CD14-positive monocyte (primary cell): Measurements from ENCODE around the gene PA2G4. TPM values are rescaled to one million over a fixed set of nuclear protein-coding genes. Genes with fewer than 3 reads are reported as not detected.

Experiments
- DNase-seq, 3 donors: peaks; one replicate each; pipeline ENCODE4 v3.0.0-alpha.2; 2011 to 2022
- H2AFZ ChIP-seq: 2 replicates; pipeline ENCODE4 v1.6.0; 2012; ENCODE audit warnings: mild to moderate bottlenecking, low read depth, low read length, inconsistent platforms; ENCODE audit not compliant: insufficient read depth, poor library complexity, severe bottlenecking
- H3K27ac ChIP-seq, 2 donors: 1 replicate in 1 of 2; 2 replicates in 1 of 2; pipeline ENCODE4 v1.5.1; 2012 to 2013; ENCODE audit warnings: low read length in 2 of 2, control low read depth in 1 of 2, inconsistent platforms in 1 of 2, low read depth in 1 of 2, mild to moderate bottlenecking in 1 of 2
- H3K27me3 ChIP-seq, 2 donors: one replicate each; pipeline versions ENCODE4 v1.6.0 to v1.6.1; 2011 to 2013; ENCODE audit warnings: low read length in 2 of 2; ENCODE audit not compliant: control insufficient read depth in 2 of 2, insufficient read depth in 2 of 2
- H3K36me3 ChIP-seq, 2 donors: replicated peaks in 1 of 2; 1 replicate in 1 of 2; 2 replicates in 1 of 2; pipeline versions ENCODE4 v1.5.1 to v1.6.1; 2012 to 2013; ENCODE audit warnings: low read length in 2 of 2, control low read depth in 1 of 2, inconsistent platforms in 1 of 2, mild to moderate bottlenecking in 1 of 2; ENCODE audit not compliant: insufficient read depth in 2 of 2, control insufficient read depth in 1 of 2
- H3K4me1 ChIP-seq, 2 donors: 1 replicate in 1 of 2; 2 replicates in 1 of 2; pipeline versions ENCODE4 v1.5.1 to v1.6.1; 2012 to 2013; ENCODE audit warnings: low read length in 2 of 2, control low read depth in 1 of 2, inconsistent platforms in 1 of 2, mild to moderate bottlenecking in 1 of 2, moderate library complexity in 1 of 2; ENCODE audit not compliant: insufficient read depth in 2 of 2, control insufficient read depth in 1 of 2
- H3K4me2 ChIP-seq: replicated peaks from 2 replicates; pipeline ENCODE3; 2012; ENCODE audit warnings: low read length, moderate library complexity, mild to moderate bottlenecking; ENCODE audit not compliant: poor library complexity, severe bottlenecking; ENCODE audit errors: extremely low read depth
- H3K4me3 ChIP-seq, 3 experiments: fragments of 200-600 bp in 1 of 3; sonication (generic) in 1 of 3; replicated peaks in 1 of 3; 1 replicate in 2 of 3; 2 replicates in 1 of 3; pipeline ENCODE4 v1.5.1; 2011 to 2013; ENCODE audit warnings: low read length in 3 of 3, mild to moderate bottlenecking in 3 of 3, control low read depth in 2 of 3, low read depth in 2 of 3, inconsistent platforms in 1 of 3, moderate library complexity in 1 of 3
- H3K79me2 ChIP-seq: 2 replicates; pipeline ENCODE4 v1.6.0; 2012; ENCODE audit warnings: mild to moderate bottlenecking, control low read depth, inconsistent platforms, low read length, moderate library complexity; ENCODE audit not compliant: insufficient read depth
- H3K9ac ChIP-seq: 2 replicates; pipeline ENCODE4 v1.6.0; 2017; ENCODE audit warnings: low read length, mild to moderate bottlenecking; ENCODE audit not compliant: insufficient read depth, poor library complexity, severe bottlenecking
- H3K9me3 ChIP-seq, 2 donors: replicated peaks in 1 of 2; 1 replicate in 1 of 2; 2 replicates in 1 of 2; pipeline versions ENCODE4 v1.5.1 to v1.6.1; 2012 to 2013; ENCODE audit warnings: low read length in 2 of 2, control low read depth in 1 of 2; ENCODE audit not compliant: control insufficient read depth in 1 of 2, insufficient read depth in 1 of 2
- H4K20me1 ChIP-seq: 2 replicates; pipeline ENCODE4 v1.6.0; 2012; ENCODE audit warnings: mild to moderate bottlenecking, low read length, control low read depth, moderate library complexity; ENCODE audit not compliant: insufficient read depth
- H3K27ac Mint-ChIP-seq, 7 donors: one replicate each; pipeline ENCODE4 v1.8.0; 2020; ENCODE audit warnings: mild to moderate bottlenecking in 7 of 7, mixed read lengths in 7 of 7, moderate library complexity in 6 of 7, inconsistent platforms in 2 of 7
- H3K27me3 Mint-ChIP-seq, 3 donors: one replicate each; pipeline ENCODE4 v1.8.0; 2021 to 2022; ENCODE audit warnings: low read depth in 3 of 3, mild to moderate bottlenecking in 3 of 3, mixed read lengths in 3 of 3, moderate library complexity in 3 of 3, inconsistent platforms in 1 of 3
- H3K36me3 Mint-ChIP-seq, 2 donors: one replicate each; pipeline ENCODE4 v1.8.0; 2020; ENCODE audit warnings: mixed read lengths in 2 of 2, inconsistent platforms in 1 of 2, mild to moderate bottlenecking in 1 of 2
- H3K4me1 Mint-ChIP-seq: one replicate; pipeline ENCODE4 v1.8.0; 2020; ENCODE audit warnings: mild to moderate bottlenecking, mixed read lengths
- H3K4me3 Mint-ChIP-seq, 2 donors: one replicate each; pipeline ENCODE4 v1.8.0; 2020; ENCODE audit warnings: mild to moderate bottlenecking in 2 of 2, mixed read lengths in 2 of 2, moderate library complexity in 1 of 2
- H3K9me3 Mint-ChIP-seq, 7 donors: one replicate each; pipeline ENCODE4 v1.8.0; 2020 to 2022; ENCODE audit warnings: mixed read lengths in 7 of 7, mild to moderate bottlenecking in 6 of 7, moderate library complexity in 6 of 7, inconsistent platforms in 2 of 7
- WGBS: methylation state at CpG from one replicate; pipeline ENCODE4 v1.1.5; 2013; ENCODE audit warnings: missing lambda C conversion rate; ENCODE audit not compliant: insufficient coverage; 5-methylcytosine and 5-hydroxymethylcytosine counted together
- intact Hi-C, 2 donors: fragments of 100-400 bp; cut with micrococcal nuclease; formaldehyde crosslinking; loops; one replicate each; pipeline versions ENCODE4 v1.15.0 to v1.15.1; 2023
- polyA plus RNA-seq, 3 donors: library from polyadenylated mRNA; depleted of rRNA in 1 of 3; unstranded in 2 of 3; stranded (reverse) in 1 of 3; fragments of 300-500 nt in 2 of 3; fragments of >200 nt in 1 of 3; fragmentation: Illumina TruSeq in 2 of 3; gene quantifications; 1 replicate in 2 of 3; 2 replicates in 1 of 3; pipeline ENCODE4 v1.2.3, GENCODE V29; 2012 to 2021
- TF ChIP-seq, protein P1 (sequence below): fragments of 200-600 bp; IDR thresholded peaks from one replicate; pipeline ENCODE4 v1.8.0; 2022; ENCODE audit warnings: antibody characterized with exemption, mild to moderate bottlenecking

PA2G4 gene
- polyA plus RNA-seq, 3 donors, result 83.0 to 84.2 (median 83.0) TPM

DNA sequence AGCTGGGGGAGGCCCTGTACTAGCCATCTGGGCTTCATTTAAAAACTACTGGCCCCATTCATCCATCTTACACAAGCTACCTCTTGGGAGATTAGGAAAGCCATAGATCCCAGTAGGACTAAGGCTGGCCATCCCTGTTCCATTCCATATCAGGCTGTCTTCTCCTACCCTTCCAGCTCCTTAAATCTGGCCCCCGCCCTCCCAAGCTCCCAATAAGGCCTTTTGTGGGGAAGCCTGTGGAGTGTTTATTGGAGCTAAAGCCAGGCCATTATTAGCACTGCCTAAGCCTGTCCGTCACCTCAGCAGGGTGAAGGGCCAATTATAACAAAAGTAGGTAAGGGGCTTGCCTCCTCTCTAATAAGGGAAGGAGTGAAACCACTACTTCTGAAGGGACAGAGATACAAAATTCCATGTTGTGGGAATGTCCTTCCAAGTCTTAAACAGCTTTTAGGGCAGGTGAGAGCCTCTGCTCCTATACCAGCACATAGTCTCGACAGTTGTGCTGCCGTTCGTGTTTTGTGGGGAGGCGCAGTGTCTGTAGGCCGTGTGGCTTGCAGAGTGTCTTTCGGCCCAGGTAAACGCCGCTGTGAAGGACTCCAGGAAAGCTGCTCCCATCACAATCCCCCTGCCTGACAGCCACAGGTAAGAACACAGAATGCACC is 57.5 kb downstream of the PA2G4 start:
- Histone ChIP-seq H3K9ac (no peak overlapping the region), H3K27ac (peak overlapping the region in 1 of 2 donors; percentile 94), H3K4me3 (no peak overlapping the region), H3K9me3 (no peaks in the 10 kb centered on the region), H3K4me1 (peaks cover 33 to 39% of the 10 kb centered on the region in 2 donors), H3K36me3 (peaks cover 60 to 71% of the 10 kb centered on the region in 2 donors), H3K79me2 (peaks cover 51% of the 10 kb centered on the region), H4K20me1 (peaks cover 75% of the 10 kb centered on the region), H3K4me2 (no peak overlapping the region), H2AFZ (no peak overlapping the region), H3K27me3 (no peaks in the 10 kb centered on the region)
- peaks cover 34% of the 10 kb centered on the region for H3K4me1 Mint-ChIP-seq
- H3K27ac Mint-ChIP-seq, result peak overlapping the region; percentile 28 to 98 (median 68)
- H3K27me3 Mint-ChIP-seq, result no peaks in the 10 kb centered on the region
- no CpG with 5 or more reads among the region's 10 CpGs for WGBS
- DNase-seq, result no peak
- TF ChIP-seq, protein P1, sequence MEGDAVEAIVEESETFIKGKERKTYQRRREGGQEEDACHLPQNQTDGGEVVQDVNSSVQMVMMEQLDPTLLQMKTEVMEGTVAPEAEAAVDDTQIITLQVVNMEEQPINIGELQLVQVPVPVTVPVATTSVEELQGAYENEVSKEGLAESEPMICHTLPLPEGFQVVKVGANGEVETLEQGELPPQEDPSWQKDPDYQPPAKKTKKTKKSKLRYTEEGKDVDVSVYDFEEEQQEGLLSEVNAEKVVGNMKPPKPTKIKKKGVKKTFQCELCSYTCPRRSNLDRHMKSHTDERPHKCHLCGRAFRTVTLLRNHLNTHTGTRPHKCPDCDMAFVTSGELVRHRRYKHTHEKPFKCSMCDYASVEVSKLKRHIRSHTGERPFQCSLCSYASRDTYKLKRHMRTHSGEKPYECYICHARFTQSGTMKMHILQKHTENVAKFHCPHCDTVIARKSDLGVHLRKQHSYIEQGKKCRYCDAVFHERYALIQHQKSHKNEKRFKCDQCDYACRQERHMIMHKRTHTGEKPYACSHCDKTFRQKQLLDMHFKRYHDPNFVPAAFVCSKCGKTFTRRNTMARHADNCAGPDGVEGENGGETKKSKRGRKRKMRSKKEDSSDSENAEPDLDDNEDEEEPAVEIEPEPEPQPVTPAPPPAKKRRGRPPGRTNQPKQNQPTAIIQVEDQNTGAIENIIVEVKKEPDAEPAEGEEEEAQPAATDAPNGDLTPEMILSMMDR, result no peak
- peaks cover 58 to 70% of the 10 kb centered on the region in 2 donors for H3K36me3 Mint-ChIP-seq
- intact Hi-C loops, result loop anchor here in 1 of 2 donors (5.0 kb wide), 1 partner anchor 35 kb away; the partner anchor contains the start of gene ESYT1
- no peaks in the 10 kb centered on the region for H3K9me3 Mint-ChIP-seq
- H3K4me3 Mint-ChIP-seq, result no peak overlapping the region

DNA sequence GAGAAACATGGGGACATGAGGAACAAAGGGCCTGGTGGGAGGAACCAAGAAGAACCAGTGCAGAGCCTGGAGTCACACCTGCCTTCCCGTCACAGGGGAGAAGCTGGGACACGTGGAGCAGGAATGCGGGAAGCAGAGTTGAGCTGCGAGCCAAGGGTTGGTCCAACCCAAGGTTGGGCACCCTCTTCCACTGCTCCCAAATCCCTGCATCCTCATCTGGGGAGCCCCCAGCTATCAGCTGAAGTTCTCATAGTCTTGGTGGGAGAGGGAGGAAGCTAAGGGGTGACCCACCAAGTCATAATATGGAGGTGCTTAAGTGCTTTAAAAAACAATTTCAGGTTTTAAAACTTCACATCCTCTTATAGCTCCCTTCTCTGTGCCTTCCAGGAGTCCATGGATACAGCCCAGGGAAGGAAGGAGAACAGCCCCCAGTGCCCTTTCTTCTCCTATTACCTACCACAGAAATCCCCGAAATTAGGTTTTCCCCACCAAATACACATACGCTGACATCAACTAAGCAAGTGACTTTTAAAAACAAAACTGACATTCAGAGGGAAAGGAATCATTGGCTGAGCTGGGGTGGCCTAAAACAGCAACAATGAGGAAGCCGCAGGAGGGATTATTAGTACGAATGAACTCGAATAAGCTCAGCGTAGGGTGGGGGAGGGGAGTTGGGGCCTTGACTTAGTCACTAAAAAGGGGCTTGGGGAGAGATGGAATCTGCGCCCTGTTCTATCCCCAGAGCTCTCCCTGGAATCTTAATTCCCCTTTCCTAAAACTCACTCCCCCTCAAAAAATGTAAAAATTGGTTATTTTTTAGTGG is 58.3 kb downstream of the PA2G4 start:
- 97% methylated on average over 6 of the region's 11 CpGs for WGBS
- no peak overlapping the region for H3K4me3 Mint-ChIP-seq
- H3K9ac ChIP-seq, result no peak overlapping the region
- no peak overlapping the region for H2AFZ ChIP-seq
- H3K36me3 Mint-ChIP-seq, result peaks cover 65 to 78% of the 10 kb centered on the region in 2 donors
- no peaks in the 10 kb centered on the region for H3K9me3 ChIP-seq
- intact Hi-C loops, result loop anchor here in 1 of 2 donors (5.0 kb wide), 1 partner anchor 35 kb away; the partner anchor contains the start of gene ESYT1
- H3K9me3 Mint-ChIP-seq, result no peaks in the 10 kb centered on the region
- H3K79me2 ChIP-seq, result peaks cover 44% of the 10 kb centered on the region
- H3K27me3 ChIP-seq, result no peaks in the 10 kb centered on the region
- peaks cover 65 to 77% of the 10 kb centered on the region in 2 donors for H3K36me3 ChIP-seq
- TF ChIP-seq, protein P1, result no peak
- peaks cover 75% of the 10 kb centered on the region for H4K20me1 ChIP-seq
- no peak overlapping the region for H3K4me2 ChIP-seq
- peaks cover 26 to 30% of the 10 kb centered on the region in 2 donors for H3K4me1 ChIP-seq
- H3K4me1 Mint-ChIP-seq, result peaks cover 29% of the 10 kb centered on the region
- DNase-seq, result no peak
- peak overlapping the region in 1 of 2 donors; percentile 1 for H3K27ac ChIP-seq
- H3K4me3 ChIP-seq, result no peak overlapping the region
- H3K27me3 Mint-ChIP-seq, result no peaks in the 10 kb centered on the region
- peak overlapping the region; percentile 4 to 70 (median 53) for H3K27ac Mint-ChIP-seq

Other genes starting within 250 kb of the PA2G4 start
- 10 to 100 TPM; 17.3 to 47.1 (median 39.5) TPM for gene PYM1, start 176.7 kb upstream of the PA2G4 start, polyA plus RNA-seq
- 10 to 100 TPM; 16.0 to 99.1 (median 21.4) TPM for gene DGKA, start 173.4 kb upstream of the PA2G4 start, polyA plus RNA-seq
- gene PMEL, start 138.5 kb upstream of the PA2G4 start, polyA plus RNA-seq, result under 1 TPM; 0.37 to 0.54 (median 0.40) TPM
- 10 to 100 TPM in 1 of 3 donors, 1 to 10 TPM in 2; 4.1 to 11.8 (median 4.7) TPM for gene CDK2, start 137.7 kb upstream of the PA2G4 start, polyA plus RNA-seq
- gene RAB5B, start 130.5 kb upstream of the PA2G4 start, polyA plus RNA-seq, result 10 to 100 TPM; 44.0 to 63.0 (median 48.5) TPM
- 10 to 100 TPM in 2 of 3 donors, 1 to 10 TPM in 1; 9.7 to 17.1 (median 14.4) TPM for gene SUOX, start 107.3 kb upstream of the PA2G4 start, polyA plus RNA-seq
- 1 to 10 TPM in 2 of 3 donors, under 1 TPM in 1; 0.09 to 4.9 (median 1.3) TPM for gene IKZF4, start 83.5 kb upstream of the PA2G4 start, polyA plus RNA-seq
- 100 to 1,000 TPM; 238 to 363 (median 286) TPM for gene RPS26, start 62.6 kb upstream of the PA2G4 start, polyA plus RNA-seq
- gene ERBB3, start 24.4 kb upstream of the PA2G4 start, polyA plus RNA-seq, result under 1 TPM in 1 of 3 donors, not detected in 2; 0.01 TPM
- gene RPL41, start 12.1 kb downstream of the PA2G4 start, polyA plus RNA-seq, result 1,000 to 10,000 TPM; 2,986 to 5,048 (median 3,308) TPM
- 1 to 10 TPM; 1.7 to 3.1 (median 1.8) TPM for gene ZC3H10, start 13.7 kb downstream of the PA2G4 start, polyA plus RNA-seq
- 10 to 100 TPM; 74.2 to 81.1 (median 74.6) TPM for gene ESYT1, start 23.7 kb downstream of the PA2G4 start, polyA plus RNA-seq
- 1 to 10 TPM; 2.7 to 4.3 (median 4.1) TPM for gene MYL6B, start 48.0 kb downstream of the PA2G4 start, polyA plus RNA-seq
- gene MYL6, start 53.8 kb downstream of the PA2G4 start, polyA plus RNA-seq, result 1,000 to 10,000 TPM; 1,962 to 3,939 (median 3,189) TPM
- 10 to 100 TPM; 22.2 to 63.7 (median 43.5) TPM for gene SMARCC2, start 84.9 kb downstream of the PA2G4 start, polyA plus RNA-seq
- gene RNF41, start 117.4 kb downstream of the PA2G4 start, polyA plus RNA-seq, result 10 to 100 TPM; 35.8 to 82.0 (median 45.7) TPM
- 10 to 100 TPM in 1 of 3 donors, 1 to 10 TPM in 2; 2.7 to 10.1 (median 3.2) TPM for gene NABP2, start 119.8 kb downstream of the PA2G4 start, polyA plus RNA-seq
- under 1 TPM in 2 of 3 donors, not detected in 1; 0.21 to 0.25 TPM for gene SLC39A5, start 125.5 kb downstream of the PA2G4 start, polyA plus RNA-seq
- 10 to 100 TPM in 1 of 3 donors, 1 to 10 TPM in 2; 1.5 to 12.4 (median 2.4) TPM for gene ANKRD52, start 153.8 kb downstream of the PA2G4 start, polyA plus RNA-seq
- gene COQ10A, start 162.4 kb downstream of the PA2G4 start, polyA plus RNA-seq, result 10 to 100 TPM in 1 of 3 donors, 1 to 10 TPM in 2; 1.7 to 13.5 (median 2.0) TPM
- 100 to 1,000 TPM in 1 of 3 donors, 10 to 100 TPM in 2; 55.7 to 156 (median 86.1) TPM for gene CS, start 195.8 kb downstream of the PA2G4 start, polyA plus RNA-seq
- gene CNPY2, start 211.4 kb downstream of the PA2G4 start, polyA plus RNA-seq, result 100 to 1,000 TPM in 2 of 3 donors, 10 to 100 TPM in 1; 50.4 to 122 (median 121) TPM
- 100 to 1,000 TPM in 1 of 3 donors, 10 to 100 TPM in 1, 1 to 10 TPM in 1; 8.8 to 120 (median 16.0) TPM for gene PAN2, start 229.4 kb downstream of the PA2G4 start, polyA plus RNA-seq
- gene IL23A, start 234.3 kb downstream of the PA2G4 start, polyA plus RNA-seq, result 1 to 10 TPM; 1.0 to 4.8 (median 1.6) TPM